AG09309 (cell line): ENCODE results near the gene KMT2E.

Source experiments
- DNase-seq: peaks from one replicate; pipeline ENCODE4 v3.0.0-alpha.2; 2010; ENCODE audit warnings: low read depth
- H3K4me3 ChIP-seq: 2 replicates; pipeline ENCODE4 v1.5.1; 2011; ENCODE audit warnings: mild to moderate bottlenecking, low read depth, low read length, moderate library complexity; ENCODE audit not compliant: control insufficient read depth
- TF ChIP-seq, protein P1 (sequence below): IDR thresholded peaks from 2 replicates; pipeline ENCODE4 v1.5.1; 2011; ENCODE audit warnings: mild to moderate bottlenecking, low read depth, low read length, inconsistent platforms; ENCODE audit not compliant: insufficient read depth, control insufficient read depth; ENCODE audit errors: missing control alignments

KMT2E gene

DNA sequence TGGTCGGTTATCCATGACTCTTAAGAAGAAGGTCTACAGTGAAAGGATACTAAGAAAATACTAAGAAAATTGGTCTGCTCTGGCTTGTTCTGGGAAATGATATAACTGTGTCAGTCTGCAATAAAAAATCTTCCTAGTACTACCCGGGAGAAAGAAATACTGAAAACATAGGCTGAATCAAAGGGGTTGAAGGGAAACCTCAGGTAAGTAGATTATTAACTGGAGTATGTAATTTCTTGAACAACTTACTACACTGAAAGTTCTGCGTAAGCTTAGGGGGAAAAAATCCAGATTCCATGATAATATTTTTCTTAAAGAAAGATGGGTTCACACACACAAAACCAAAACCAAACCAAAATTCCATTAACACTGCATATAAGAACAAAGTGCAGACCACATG, 143.3 kb downstream of the KMT2E start:
- no peak overlapping the region for H3K4me3 ChIP-seq
- DNase-seq = no peak
- TF ChIP-seq, protein P1, sequence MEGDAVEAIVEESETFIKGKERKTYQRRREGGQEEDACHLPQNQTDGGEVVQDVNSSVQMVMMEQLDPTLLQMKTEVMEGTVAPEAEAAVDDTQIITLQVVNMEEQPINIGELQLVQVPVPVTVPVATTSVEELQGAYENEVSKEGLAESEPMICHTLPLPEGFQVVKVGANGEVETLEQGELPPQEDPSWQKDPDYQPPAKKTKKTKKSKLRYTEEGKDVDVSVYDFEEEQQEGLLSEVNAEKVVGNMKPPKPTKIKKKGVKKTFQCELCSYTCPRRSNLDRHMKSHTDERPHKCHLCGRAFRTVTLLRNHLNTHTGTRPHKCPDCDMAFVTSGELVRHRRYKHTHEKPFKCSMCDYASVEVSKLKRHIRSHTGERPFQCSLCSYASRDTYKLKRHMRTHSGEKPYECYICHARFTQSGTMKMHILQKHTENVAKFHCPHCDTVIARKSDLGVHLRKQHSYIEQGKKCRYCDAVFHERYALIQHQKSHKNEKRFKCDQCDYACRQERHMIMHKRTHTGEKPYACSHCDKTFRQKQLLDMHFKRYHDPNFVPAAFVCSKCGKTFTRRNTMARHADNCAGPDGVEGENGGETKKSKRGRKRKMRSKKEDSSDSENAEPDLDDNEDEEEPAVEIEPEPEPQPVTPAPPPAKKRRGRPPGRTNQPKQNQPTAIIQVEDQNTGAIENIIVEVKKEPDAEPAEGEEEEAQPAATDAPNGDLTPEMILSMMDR = no peak

DNA sequence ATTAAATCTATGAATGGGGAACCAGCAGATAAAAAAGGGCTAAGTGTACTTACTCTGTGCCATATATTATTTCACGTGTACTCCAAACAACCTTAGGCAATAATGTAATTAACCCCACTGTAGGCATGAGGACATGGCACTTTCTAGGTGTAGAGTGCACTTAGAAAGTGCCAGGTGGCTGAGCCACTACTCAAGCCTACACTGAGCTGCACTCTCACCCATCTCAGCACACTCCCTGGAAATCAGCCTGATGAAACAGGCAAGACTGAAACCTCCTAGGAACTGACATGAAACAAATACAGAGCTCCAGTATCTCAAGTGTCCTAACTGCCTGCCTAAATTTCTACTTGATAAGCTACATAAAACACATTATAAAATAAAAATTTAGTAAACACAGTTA, 147.4 kb downstream of the KMT2E start:
- no peak overlapping the region for H3K4me3 ChIP-seq
- no peak for DNase-seq
- TF ChIP-seq, protein P1 = no peak
